Measurements from ENCODE around the gene FIGNL1.

FIGNL1 gene

DNA sequence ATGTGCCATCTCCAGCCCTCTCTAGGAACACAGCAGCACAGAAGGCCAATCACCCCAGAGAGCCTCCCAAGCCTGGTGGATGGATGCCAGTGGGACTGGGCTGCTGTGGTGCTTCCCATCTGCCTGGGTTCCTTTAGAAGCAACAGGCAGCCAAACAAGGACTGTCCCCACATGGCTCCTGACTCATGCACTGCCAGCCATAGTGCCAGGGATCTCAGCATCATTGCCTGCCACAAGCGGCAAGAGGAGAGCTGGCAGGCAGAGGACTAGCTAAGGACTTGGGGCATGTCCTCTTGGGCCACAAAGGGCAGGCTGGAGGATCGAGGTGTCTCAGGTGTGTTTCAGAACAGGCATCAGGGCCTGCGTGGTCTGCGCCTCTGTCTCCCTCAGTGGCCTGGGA is 23.4 kb upstream of the FIGNL1 start:
- no peaks in the 10 kb centered on the region for H3K4me1 ChIP-seq (ENCODE audit: insufficient read depth, low read length, poor library complexity, severe bottlenecking)
- H3K79me2 ChIP-seq (ENCODE audit: insufficient read depth, low read length), result no peaks in the 10 kb centered on the region
- H2AFZ ChIP-seq (ENCODE audit: low read length), result no peak overlapping the region
- no peaks in the 10 kb centered on the region for H3K9me3 ChIP-seq (ENCODE audit: insufficient read depth, low read depth, low read length)
- no peak overlapping the region for H3K9ac ChIP-seq (ENCODE audit: low read depth, low read length, poor library complexity, severe bottlenecking)
- H3K4me3 ChIP-seq (ENCODE audit: low read length, poor library complexity, severe bottlenecking), result no peak overlapping the region
- no peaks in the 10 kb centered on the region for H3K27me3 ChIP-seq (ENCODE audit: insufficient read depth, low read length, poor library complexity, severe bottlenecking)
- no peak for TF ChIP-seq EZH2phosphoT487 (IDR thresholded peaks at IDR 0.05; ENCODE audit: borderline replicate concordance)
- TF ChIP-seq, protein P1, sequence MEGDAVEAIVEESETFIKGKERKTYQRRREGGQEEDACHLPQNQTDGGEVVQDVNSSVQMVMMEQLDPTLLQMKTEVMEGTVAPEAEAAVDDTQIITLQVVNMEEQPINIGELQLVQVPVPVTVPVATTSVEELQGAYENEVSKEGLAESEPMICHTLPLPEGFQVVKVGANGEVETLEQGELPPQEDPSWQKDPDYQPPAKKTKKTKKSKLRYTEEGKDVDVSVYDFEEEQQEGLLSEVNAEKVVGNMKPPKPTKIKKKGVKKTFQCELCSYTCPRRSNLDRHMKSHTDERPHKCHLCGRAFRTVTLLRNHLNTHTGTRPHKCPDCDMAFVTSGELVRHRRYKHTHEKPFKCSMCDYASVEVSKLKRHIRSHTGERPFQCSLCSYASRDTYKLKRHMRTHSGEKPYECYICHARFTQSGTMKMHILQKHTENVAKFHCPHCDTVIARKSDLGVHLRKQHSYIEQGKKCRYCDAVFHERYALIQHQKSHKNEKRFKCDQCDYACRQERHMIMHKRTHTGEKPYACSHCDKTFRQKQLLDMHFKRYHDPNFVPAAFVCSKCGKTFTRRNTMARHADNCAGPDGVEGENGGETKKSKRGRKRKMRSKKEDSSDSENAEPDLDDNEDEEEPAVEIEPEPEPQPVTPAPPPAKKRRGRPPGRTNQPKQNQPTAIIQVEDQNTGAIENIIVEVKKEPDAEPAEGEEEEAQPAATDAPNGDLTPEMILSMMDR (conservative IDR thresholded peaks at IDR 0.05; ENCODE audit: low read length), result no peak
- no peaks in the 10 kb centered on the region for H3K9me2 ChIP-seq (replicated peaks; ENCODE audit: low read depth, low read length)
- no peaks in the 10 kb centered on the region for H3K36me3 ChIP-seq (ENCODE audit: insufficient read depth, low read length)
- H4K20me1 ChIP-seq (ENCODE audit: insufficient read depth, low read length, poor library complexity, severe bottlenecking), result no peaks in the 10 kb centered on the region
- H3F3A ChIP-seq (ENCODE audit: low read depth), result no peaks in the 10 kb centered on the region
- no peak overlapping the region for H3K4me2 ChIP-seq (ENCODE audit: low read depth, low read length, poor library complexity, severe bottlenecking)

DNA sequence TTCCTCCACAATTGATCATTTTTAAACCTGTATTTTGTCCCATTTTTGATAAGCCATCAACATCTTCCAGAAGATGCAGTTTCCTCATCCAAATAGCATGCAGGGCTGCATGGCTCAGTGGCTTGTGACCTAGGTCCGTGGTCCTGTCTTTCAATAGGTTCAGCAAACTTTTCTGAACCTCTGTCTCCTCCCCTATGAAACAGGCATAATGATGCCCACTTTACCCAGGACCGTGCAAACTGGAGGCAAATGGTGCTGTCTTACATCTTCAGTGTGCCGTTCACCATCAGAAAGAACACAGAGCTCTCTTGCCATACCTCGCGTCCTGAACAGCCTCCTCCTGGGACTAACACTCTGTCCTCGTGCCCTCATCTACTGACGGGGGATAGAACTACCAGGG is 22.3 kb upstream of the FIGNL1 start:
- TF ChIP-seq, protein P1 (conservative IDR thresholded peaks at IDR 0.05; ENCODE audit: low read length), result no peak
- TF ChIP-seq EZH2phosphoT487 (IDR thresholded peaks at IDR 0.05; ENCODE audit: borderline replicate concordance), result no peak
- no peaks in the 10 kb centered on the region for H3K79me2 ChIP-seq (ENCODE audit: insufficient read depth, low read length)
- no peaks in the 10 kb centered on the region for H3K27me3 ChIP-seq (ENCODE audit: insufficient read depth, low read length, poor library complexity, severe bottlenecking)
- H3K9ac ChIP-seq (ENCODE audit: low read depth, low read length, poor library complexity, severe bottlenecking), result no peak overlapping the region
- no peaks in the 10 kb centered on the region for H3K36me3 ChIP-seq (ENCODE audit: insufficient read depth, low read length)
- no peaks in the 10 kb centered on the region for H3K9me2 ChIP-seq (replicated peaks; ENCODE audit: low read depth, low read length)
- peaks cover 4% of the 10 kb centered on the region for H3K4me1 ChIP-seq (ENCODE audit: insufficient read depth, low read length, poor library complexity, severe bottlenecking)
- H3K4me2 ChIP-seq (ENCODE audit: low read depth, low read length, poor library complexity, severe bottlenecking), result no peak overlapping the region
- H2AFZ ChIP-seq (ENCODE audit: low read length), result no peak overlapping the region
- H3K4me3 ChIP-seq (ENCODE audit: low read length, poor library complexity, severe bottlenecking), result no peak overlapping the region
- no peaks in the 10 kb centered on the region for H3K9me3 ChIP-seq (ENCODE audit: insufficient read depth, low read depth, low read length)
- H4K20me1 ChIP-seq (ENCODE audit: insufficient read depth, low read length, poor library complexity, severe bottlenecking), result no peaks in the 10 kb centered on the region
- H3F3A ChIP-seq (ENCODE audit: low read depth), result no peaks in the 10 kb centered on the region

DNA sequence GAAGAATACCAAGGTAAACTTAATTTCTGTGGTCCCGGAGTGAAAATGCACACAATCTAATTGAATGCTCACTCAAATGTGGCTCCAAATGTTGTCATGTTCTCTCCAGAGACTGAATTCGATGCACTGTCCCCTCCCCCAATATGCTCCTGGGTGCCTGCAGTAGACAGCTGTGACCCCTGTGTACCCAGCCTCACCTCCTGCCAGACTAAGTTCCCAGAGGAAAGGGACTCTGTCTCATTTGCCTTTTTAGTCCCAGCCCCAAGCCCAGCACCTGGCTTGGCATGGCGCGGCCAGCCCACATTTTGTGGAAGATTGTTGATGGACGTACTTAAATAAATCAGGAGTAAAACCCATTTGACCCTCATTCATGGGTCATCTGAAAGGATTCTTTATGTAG is 21.8 kb upstream of the FIGNL1 start:
- no peaks in the 10 kb centered on the region for H3F3A ChIP-seq (ENCODE audit: low read depth)
- no peaks in the 10 kb centered on the region for H3K36me3 ChIP-seq (ENCODE audit: insufficient read depth, low read length)
- no peak overlapping the region for H3K4me3 ChIP-seq (ENCODE audit: low read length, poor library complexity, severe bottlenecking)
- no peak overlapping the region for H2AFZ ChIP-seq (ENCODE audit: low read length)
- no peak overlapping the region for H3K9ac ChIP-seq (ENCODE audit: low read depth, low read length, poor library complexity, severe bottlenecking)
- no peaks in the 10 kb centered on the region for H3K9me3 ChIP-seq (ENCODE audit: insufficient read depth, low read depth, low read length)
- no peaks in the 10 kb centered on the region for H3K9me2 ChIP-seq (replicated peaks; ENCODE audit: low read depth, low read length)
- peaks cover 4% of the 10 kb centered on the region for H3K4me1 ChIP-seq (ENCODE audit: insufficient read depth, low read length, poor library complexity, severe bottlenecking)
- no peaks in the 10 kb centered on the region for H3K27me3 ChIP-seq (ENCODE audit: insufficient read depth, low read length, poor library complexity, severe bottlenecking)
- TF ChIP-seq, protein P1 (conservative IDR thresholded peaks at IDR 0.05; ENCODE audit: low read length), result no peak
- no peak for TF ChIP-seq EZH2phosphoT487 (IDR thresholded peaks at IDR 0.05; ENCODE audit: borderline replicate concordance)
- no peak overlapping the region for H3K4me2 ChIP-seq (ENCODE audit: low read depth, low read length, poor library complexity, severe bottlenecking)
- H4K20me1 ChIP-seq (ENCODE audit: insufficient read depth, low read length, poor library complexity, severe bottlenecking), result no peaks in the 10 kb centered on the region
- no peaks in the 10 kb centered on the region for H3K79me2 ChIP-seq (ENCODE audit: insufficient read depth, low read length)

All from Loucy (cell line).